Activated T-cell treated with anti-CD3 and anti-CD28 coated beads for 48 hours (primary cell): ENCODE data around the gene HERPUD1.

Source experiments
- DNase-seq: peaks from one replicate; pipeline ENCODE4 v3.0.0-alpha.2; 2020; ENCODE audit warnings: low read depth

The HERPUD1 gene

DNA sequence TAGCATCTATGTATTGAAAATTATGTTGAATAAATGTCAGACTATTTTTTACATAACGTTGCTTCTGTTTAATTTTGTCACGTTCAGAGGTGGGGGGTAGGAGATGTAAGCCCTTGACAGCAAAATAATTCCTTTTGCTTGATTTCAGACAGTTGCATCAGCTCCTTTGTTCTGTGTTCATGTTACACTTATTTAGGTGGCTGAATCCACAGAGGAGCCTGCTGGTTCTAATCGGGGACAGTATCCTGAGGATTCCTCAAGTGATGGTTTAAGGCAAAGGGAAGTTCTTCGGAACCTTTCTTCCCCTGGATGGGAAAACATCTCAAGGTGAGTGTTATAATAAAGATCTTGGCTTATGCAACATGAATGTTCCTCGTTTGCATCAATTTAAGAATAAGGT, 4.5 kb downstream of the HERPUD1 start:
- no peak for DNase-seq

DNA sequence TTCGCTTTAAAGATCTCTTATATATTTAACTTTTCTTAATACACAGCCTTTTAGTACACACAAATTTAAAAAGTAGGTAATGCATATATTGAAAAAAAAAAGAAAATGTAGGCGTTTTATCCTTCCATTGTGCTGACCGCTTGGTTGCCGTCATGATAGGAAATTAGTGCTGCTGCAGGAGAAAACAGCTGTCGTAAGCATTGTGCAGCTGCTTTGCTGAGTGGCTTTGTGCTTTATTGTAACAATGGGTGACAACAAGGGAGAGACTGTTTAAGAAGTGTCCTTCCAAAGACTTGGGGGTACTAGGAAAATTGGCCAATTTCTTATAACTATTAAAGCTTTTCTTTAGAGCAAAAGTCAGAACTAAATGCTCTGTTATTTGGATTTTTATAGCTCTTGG, 5.0 kb downstream of the HERPUD1 start:
- DNase-seq: no peak

DNA sequence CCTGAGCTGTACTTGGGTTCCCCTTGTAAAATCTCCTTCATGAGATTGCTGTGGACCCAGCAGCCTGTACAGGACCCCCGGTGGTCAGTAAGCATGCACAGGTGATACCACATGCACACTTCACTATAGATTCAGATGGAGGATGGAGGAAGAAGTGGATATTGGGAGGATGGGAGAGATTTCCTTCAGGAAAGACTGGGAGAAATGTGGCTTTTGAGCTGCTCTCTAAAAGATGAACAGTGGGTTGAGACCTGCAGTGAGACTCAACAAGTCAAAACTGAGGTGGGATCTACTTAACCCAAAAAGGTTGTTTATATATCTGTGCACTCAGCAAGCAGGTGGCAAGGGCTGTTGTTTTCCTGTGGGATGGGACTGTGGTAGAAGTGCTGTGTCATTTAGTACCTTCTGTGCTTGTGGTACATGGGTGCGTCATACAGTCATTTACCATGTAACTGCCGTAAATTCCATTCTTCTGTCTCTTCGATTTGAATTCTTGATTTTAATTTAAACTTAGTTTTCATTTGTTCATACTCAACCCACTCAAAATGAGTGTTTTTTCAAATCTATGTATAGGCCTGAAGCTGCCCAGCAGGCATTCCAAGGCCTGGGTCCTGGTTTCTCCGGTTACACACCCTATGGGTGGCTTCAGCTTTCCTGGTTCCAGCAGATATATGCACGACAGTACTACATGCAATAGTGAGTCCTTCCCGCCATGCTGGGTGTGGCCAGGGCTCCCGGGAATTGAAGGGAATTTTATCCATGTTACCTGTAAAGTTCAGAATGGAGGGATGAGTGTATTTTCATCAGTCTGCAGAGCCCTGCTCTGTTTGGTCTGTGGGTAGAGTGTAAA, 6.9 kb downstream of the HERPUD1 start:
- DNase-seq: no peak

DNA sequence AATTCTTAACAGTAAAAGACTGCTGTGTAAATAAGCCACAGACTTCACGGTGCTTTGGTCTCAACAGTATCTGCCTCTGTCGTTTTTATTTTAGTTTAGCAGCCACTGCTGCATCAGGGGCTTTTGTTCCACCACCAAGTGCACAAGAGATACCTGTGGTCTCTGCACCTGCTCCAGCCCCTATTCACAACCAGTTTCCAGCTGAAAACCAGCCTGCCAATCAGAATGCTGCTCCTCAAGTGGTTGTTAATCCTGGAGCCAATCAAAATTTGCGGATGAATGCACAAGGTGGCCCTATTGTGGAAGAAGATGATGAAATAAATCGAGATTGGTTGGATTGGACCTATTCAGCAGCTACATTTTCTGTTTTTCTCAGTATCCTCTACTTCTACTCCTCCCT, 7.9 kb downstream of the HERPUD1 start:
- DNase-seq: no peak

DNA sequence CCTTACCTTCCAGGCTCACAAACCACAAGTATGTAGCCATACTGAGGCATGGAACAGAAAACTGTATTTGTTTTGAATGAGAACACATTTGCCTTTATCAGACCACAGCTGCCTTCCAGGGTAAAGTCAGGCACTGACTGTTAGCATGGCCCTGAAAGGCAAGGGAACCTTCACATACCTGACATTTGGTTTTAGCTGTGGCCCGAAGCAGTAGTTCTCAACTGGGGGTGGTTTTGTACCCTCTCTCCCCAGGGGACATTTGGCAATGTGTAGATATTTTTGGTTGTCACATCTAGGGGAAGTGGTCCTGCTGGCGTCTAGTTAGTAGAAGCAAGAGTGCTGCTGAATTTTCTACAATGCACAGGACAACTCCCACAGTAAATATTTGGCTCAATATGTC, 9.2 kb downstream of the HERPUD1 start:
- DNase-seq: no peak

DNA sequence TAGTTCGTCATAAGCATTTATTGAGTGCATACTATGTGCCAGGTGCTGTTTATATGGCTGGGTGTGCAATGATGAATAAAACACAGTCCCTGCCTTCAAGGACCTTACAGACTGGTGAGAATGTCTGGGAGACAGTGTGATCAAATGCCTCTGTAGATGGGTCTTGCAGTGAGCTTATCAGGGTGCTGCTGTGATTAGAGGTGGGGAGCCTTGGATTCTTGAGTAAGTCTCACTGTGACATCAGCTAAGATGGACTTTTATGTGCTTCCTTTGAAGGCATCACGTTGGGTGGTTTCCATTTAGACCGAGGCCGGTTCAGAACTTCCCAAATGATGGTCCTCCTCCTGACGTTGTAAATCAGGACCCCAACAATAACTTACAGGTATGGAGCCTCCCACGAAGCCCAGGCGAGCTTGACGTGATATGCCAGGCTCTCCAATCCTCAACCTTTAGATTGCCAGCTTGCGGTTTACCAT, 10.0 kb downstream of the HERPUD1 start:
- no peak for DNase-seq

DNA sequence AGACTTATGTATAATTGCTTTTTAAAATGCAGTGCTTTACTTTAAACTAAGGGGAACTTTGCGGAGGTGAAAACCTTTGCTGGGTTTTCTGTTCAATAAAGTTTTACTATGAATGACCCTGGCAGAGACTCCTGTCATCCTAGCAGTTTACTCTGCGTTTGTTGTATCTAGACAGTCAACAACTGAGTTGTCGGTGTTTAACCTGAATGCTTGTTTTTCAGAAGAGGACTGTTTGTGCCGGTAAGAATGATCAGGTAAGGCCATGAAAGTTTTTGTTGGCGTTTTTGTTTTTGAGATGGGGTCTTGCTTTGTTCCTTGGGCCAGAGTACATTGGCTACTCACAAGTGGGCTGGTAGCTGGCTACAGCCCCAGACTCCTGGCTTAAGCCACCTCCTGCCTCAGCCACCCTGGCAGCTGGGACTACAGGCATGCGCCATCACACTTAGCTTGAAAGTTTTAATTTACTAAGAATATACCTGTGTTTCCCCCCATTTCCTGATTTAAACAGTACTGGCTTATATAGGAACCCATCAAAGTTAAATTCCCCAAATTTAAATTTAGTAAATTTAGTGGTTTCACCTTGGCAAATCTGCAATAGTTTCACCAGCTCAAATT, 11.9 kb downstream of the HERPUD1 start:
- no peak for DNase-seq

DNA sequence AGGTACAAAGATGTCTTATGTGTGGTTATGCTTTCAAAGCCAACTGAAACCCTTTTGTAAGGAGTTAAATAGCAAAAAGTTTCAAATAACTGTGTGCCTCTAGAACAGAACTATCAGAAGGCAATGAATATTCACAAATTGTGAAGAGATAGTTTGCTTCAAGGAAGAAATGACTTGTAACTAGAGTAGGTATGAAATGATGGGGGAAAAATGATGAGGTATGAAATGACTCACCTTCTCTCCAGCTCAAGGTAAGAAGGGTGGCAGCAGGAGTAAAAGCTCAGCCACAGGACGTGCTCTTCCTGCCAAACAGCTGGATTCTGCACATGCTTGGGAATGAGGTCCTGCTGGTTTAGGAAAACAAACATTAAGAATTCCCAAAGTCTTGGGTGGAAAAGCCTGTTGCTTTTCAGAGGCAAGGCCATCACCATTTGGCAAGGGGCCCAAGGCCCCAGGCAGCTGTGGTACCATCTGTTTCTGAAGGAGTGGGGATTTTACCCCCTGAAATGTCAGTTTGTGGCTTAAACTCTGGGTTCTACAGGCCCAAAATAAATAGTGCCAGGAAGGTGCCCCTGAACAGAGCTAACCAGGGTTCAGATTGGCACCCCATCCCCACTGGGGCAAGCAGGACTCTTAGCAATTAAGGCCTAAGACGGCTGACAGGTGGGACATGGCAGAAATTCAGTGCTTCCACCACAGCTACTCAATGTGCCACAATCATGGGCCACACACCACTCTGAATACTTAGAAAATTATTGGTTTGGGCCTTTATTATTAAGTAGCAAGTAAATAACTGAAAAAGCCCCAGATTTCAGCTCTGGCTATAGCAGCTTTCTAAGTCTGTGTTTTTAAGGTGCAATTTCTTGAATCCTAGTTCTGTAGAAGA, 13.3 kb downstream of the HERPUD1 start:
- peak; percentile 27 for DNase-seq

DNA sequence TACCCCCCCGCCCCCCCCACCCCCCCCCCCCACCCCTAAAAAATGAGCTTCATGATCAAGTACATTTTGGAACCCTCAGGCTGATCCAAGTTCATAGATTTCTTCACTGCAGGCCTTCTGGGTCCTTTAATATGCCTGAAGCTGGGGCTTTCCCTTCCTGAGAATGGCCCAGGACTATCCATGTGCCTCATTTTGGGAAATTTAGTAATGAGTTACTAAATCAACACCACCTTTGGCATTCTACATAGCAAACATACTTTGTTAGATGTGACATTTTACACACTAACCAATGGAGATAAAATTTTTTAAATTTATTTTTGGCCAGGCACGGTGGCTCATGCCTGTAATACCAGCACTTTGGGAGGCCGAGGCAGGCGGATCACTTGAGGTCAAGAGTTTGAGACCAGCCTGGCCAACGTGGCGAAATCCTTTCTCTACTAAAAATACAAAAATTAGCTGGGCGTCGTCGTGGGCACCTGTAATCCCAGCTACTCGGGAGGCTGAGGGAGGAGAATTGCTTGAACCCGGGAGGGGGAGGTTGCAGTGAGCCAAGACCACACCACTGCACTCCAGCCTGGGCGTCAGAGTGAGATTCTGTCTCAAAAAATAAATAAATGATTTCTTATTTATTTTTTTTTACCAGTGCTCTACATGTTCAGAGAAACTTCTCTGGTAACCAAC, 14.0 kb downstream of the HERPUD1 start:
- DNase-seq: no peak

DNA sequence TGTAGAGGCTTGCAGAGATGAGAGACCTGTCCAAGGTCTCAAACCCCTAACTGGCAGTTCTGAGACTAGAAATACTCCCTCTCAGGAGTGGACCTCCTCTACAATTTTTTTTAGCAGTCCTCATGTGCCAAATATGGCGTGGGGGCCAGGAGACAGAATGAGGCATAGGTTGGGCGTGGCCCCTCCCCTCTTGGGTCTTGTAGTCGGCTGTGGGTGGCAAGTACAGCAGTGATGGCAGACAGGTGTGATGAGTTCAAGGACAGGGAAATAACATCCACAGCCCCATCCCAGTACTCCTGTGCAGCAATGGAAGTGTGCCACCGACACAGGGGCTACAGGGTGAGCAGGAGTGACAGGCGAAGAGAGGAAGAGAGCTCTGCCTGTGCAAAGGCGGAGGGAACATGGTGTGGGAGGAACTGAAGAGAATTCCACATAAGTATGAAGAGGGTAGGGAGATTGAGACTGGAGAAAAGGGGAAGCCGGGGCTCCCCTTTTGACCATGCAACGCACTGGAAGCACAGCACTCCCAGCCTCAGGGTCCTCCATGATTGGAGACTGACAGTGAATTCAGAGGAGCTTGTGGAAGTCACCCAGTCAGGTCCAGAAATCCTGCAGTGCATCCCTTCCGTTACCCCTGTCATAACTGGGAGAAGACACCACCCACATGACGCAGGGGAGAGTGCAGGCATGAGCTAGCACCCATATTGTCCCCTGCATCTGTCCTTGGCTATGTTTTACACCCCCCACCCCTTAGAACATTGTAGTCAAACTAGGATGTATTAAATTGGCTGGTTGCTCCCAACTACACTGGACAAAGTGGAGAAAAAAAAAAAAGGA, 15.0 kb downstream of the HERPUD1 start:
- DNase-seq: no peak

DNA sequence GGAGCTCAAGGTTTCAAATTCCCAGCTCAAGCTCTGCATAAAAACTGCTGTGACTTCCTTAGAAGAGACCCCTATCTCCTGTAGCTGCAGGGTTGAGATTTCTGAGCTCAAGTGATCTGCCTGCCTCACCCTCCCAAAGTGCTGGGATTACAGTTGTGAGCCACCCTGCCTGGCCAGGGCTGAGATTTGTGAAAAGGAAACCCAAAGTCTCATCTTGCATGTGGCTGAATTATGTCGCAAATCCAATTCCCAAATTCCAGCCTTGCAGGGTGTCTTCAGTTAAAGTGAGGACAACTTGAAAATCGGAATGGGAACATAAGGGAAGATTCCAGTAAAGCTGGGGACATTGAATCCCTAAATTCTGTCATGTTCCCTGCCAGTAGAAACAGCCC, 15.7 kb downstream of the HERPUD1 start:
- no peak for DNase-seq

DNA sequence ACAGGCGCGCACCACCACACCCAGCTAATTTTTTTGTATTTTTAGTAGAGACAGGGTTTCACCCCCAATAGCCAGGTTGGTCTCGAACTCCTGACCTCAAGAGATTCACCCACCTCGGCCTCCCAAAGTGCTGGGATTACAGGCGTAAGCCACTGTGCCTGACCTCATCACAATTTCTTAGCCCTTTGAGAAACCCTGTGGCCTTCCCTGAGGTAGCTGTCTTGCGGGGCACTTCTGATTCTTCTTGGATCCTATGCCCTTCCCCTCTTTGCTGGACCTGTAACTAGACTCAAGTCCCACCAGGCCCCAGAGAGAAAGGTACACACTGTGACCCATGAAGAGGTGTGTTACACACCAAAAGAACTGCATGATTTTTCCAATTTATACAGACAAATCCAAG, 16.3 kb downstream of the HERPUD1 start:
- no peak for DNase-seq

DNA sequence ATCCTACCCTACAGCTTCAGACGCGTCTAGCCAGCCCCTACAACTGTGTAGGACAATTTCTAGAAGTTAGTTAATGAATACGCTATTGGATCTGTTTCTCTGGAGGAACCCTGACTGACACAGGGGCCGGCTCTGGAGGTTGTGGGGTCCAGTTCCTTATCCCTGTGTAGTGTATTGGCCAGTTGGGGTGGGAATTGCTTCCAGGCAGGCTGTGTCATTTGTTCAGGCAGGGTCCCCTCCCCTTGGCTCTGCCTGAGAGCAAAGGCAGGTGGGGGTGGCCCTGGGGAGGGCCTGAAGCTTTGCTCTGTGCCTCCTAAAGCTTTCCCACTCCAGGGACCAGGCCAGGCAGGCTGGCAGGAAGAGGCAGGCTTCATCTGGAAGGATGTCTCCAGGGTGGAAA, 18.1 kb downstream of the HERPUD1 start:
- DNase-seq: no peak

DNA sequence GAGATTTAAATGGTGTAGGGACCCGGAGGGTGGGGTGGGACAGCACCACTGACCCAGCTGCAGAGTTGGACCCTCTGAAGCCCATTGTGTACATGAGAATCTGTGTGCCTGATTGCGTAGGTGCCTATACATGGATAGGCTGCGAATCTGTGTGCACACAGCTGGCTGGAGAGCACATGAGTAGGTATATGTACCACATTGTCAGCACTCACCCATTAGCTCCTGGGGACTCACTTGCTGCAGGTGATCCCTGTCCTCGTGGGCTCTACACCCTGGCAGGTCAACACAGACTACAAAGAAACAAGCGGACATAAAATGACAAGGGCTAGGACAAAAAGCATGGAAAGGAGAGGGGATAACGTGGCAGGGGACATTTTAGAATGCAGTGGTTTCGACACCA, 18.5 kb downstream of the HERPUD1 start:
- DNase-seq: no peak

DNA sequence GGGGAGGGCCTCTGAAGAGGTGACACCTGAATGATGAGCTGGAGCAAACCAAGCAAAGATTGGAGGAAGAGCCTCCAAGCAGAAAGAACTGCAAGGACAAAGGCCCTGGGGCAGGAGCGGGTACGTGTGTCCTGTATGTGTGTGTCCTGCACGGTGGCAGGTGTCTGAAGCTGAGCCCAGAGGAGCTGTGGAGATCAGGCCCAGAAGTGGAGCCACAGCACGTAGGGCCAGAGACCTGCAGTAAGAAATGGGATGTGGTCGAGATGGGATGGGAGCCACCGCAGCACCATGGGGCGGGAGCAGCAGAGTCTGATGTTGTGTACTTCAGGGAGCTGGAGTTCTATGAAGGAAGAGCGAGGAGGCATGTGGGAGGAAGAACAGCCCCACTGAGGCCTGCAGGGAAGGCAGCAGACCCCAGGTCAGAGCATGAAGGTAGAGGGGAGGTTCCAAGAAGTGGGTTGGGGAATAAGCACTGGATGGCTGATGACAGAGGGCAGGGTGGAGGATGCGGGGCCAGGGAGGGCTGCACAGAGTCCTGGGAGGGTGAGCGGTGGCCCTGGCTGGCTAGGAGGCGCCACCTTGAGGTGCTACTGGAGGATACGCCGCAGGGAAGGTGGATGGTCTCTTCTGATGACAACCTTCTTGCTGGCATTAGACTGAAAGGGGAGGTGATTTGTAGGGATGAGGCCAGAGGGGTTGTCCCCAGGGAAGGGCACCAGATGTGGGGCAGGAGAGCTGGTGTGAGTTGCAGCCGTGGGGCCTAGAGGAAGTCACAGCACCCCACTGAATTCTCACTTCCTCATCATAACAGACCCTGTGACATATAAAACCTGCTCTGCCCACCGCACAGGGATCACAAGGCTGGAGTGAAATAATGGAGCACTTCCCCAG, 19.2 kb downstream of the HERPUD1 start:
- peak; percentile 59 for DNase-seq

DNA sequence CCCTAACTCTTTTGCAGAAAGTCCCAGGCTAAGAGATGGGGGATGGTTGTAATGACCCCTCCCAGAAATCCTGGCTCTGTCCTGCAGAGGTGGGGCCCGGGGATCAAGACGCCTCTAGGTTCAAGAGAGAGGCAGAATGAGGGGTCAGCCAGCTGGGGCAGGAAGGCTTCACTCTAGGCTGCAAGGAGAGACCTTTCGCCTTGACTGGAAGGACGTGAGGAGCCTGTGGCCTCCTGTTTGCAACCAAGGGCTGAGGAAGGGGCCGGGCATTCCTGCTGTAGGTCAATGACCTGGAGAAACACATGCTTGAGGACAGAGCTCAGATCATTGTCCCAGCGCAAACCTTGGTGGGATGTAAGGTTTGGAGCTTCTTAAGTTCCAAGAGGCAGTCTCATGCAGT, 21.1 kb downstream of the HERPUD1 start:
- DNase-seq: no peak

DNA sequence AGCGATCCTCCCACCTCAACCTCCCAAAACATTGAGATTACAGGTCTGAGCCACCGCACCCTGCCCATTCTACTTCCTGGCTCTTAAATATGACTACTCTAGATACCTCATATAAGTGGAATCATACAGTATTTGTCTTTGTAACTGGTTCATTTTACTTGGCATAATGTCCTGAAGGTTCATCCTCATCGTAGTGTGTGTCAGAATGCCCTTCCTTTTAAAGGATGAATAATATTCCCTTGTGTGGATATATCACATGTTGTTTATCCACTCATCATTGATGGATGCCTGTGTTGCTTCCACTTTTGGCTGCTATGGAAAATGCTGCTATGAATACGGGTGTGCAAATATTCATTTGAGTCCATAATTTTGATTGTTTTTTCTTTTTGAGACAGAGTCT, 24.1 kb downstream of the HERPUD1 start:
- no peak for DNase-seq

DNA sequence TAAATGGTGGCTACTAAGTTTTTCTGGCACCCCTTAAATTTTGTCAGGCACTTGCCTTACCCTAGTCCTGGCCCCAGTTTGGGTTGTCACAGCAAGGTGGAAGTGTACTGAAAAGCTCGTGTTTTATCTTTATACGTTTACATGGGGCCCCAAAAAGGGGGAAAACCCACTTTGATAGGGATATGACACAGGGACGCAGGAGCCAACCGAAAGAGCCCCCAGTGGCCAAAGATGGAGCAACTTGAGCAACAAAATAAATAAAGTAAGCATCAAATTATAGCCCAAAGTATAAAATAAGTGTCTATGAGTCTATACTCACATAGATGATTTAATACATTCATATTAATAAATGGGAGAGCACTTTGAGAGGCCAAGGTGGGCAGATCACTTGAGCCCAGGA, 24.8 kb downstream of the HERPUD1 start:
- DNase-seq: no peak

DNA sequence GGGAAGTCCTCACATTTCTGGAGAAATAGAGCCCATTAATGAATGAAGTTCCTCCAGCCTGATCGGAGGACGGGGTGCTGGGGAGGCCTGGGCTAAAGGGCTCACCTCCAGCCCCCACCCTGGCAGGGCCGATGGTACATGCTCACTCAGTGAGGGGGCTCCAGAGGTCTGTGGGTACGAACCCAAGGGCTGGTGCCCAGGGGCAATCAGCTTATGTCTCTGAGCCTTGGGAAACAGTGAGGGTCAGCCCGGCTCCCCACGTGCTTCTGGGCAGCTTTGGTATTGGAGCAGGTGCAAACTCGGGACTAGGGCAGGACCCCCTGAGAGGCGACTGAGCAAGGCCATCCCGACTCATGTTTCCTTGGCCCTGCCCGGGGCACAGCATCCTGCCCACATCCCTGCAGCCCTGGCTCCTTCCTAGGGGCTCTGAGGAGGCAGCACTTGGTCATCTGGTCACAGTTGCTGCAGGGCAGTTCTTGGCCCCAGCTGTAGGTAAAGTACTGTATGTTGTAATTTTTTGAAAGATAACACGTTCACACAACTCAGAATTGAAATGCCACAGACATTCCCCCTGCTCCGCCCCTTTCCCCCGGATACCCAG, 28.8 kb downstream of the HERPUD1 start:
- DNase-seq: no peak

DNA sequence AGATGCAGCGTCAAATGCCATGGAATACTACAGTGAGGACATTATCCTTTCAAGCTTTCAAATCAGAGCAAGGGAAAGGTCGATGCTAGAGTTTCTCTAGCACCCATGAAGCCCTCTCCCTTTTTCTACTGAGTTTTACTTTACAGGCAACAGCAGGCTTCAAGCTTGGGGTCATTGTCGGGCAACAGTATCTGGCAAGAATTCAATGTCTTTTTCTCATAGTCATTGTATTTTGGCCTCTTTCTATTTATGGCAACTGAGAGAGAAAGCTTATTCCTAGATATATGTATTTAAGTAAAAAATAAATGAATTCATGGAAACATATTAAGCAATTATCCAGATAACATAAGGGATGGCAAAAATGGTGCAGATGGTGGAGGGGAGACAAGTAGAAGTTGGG, 29.4 kb downstream of the HERPUD1 start:
- no peak for DNase-seq
